Measurements from ENCODE around the gene INHA.

- no peak for TF ChIP-seq EP300 (IDR thresholded peaks at IDR 0.05)
- no peak for TF ChIP-seq POLR2A (IDR thresholded peaks at IDR 0.05)
- TF ChIP-seq, protein P1, sequence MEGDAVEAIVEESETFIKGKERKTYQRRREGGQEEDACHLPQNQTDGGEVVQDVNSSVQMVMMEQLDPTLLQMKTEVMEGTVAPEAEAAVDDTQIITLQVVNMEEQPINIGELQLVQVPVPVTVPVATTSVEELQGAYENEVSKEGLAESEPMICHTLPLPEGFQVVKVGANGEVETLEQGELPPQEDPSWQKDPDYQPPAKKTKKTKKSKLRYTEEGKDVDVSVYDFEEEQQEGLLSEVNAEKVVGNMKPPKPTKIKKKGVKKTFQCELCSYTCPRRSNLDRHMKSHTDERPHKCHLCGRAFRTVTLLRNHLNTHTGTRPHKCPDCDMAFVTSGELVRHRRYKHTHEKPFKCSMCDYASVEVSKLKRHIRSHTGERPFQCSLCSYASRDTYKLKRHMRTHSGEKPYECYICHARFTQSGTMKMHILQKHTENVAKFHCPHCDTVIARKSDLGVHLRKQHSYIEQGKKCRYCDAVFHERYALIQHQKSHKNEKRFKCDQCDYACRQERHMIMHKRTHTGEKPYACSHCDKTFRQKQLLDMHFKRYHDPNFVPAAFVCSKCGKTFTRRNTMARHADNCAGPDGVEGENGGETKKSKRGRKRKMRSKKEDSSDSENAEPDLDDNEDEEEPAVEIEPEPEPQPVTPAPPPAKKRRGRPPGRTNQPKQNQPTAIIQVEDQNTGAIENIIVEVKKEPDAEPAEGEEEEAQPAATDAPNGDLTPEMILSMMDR (IDR thresholded peaks at IDR 0.05), result no peak
Observed at GRCh38 chr2:219554350-219554749, 17.8 kb upstream of the INHA start.
